Measurements from ENCODE around the gene YIPF6. TPM values are rescaled to one million over a fixed set of nuclear protein-coding genes. Genes with fewer than 3 reads are reported as not detected.
"Not testable (repeated sequence)": the region's sequence is repeated elsewhere in the genome, so short reads cannot be mapped to it uniquely, and the experiment has no call there.

YIPF6 gene
- total and polyA plus RNA-seq, 7 donors, result 12.9 to 43.3 (median 30.4) TPM

DNA sequence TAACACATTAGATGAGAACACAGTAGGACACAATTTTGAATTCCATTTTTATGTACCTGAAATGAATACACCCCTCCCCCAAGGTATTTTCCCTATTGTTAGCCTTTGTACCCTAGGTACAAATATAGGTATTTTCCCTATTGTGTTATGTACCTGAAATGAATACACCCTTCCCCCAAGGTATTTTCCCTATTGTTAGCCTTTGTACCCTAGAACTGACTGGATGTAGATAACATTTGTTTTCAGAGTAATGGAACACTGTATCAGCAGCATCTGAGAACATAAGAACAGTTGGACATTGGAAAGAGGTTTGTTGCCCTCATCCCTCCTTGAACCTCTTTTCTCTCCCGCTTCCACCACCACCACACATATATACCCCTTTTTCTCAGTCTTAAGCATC is 37.6 kb downstream of the YIPF6 start:
- intact Hi-C loops (cut with DNase I), result no loop called here
- Histone ChIP-seq H3K27ac (no peak overlapping the region), H3K27me3 (ENCODE audit: insufficient read depth in 3 of 3, low read length in 2 of 3) (peaks cover 0 to 5% (median 0%) of the 10 kb centered on the region in 3 donors), H3K36me3 (ENCODE audit: insufficient read depth in 1 of 2, low read depth in 1 of 2) (peaks cover 0 to 9% of the 10 kb centered on the region in 2 donors), H3K9me3 (no peaks in the 10 kb centered on the region), H3K4me3 (no peak overlapping the region), H3K4me1 (peaks cover 3% of the 10 kb centered on the region)
- WGBS, 3 donors, result 83 to 100% (median 92%) methylated on average over 1 of the region's 1 CpG
- no peak for ATAC-seq
- no peak for DNase-seq
- TF ChIP-seq, protein P1, sequence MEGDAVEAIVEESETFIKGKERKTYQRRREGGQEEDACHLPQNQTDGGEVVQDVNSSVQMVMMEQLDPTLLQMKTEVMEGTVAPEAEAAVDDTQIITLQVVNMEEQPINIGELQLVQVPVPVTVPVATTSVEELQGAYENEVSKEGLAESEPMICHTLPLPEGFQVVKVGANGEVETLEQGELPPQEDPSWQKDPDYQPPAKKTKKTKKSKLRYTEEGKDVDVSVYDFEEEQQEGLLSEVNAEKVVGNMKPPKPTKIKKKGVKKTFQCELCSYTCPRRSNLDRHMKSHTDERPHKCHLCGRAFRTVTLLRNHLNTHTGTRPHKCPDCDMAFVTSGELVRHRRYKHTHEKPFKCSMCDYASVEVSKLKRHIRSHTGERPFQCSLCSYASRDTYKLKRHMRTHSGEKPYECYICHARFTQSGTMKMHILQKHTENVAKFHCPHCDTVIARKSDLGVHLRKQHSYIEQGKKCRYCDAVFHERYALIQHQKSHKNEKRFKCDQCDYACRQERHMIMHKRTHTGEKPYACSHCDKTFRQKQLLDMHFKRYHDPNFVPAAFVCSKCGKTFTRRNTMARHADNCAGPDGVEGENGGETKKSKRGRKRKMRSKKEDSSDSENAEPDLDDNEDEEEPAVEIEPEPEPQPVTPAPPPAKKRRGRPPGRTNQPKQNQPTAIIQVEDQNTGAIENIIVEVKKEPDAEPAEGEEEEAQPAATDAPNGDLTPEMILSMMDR (IDR thresholded peaks at IDR 0.05), result no peak

DNA sequence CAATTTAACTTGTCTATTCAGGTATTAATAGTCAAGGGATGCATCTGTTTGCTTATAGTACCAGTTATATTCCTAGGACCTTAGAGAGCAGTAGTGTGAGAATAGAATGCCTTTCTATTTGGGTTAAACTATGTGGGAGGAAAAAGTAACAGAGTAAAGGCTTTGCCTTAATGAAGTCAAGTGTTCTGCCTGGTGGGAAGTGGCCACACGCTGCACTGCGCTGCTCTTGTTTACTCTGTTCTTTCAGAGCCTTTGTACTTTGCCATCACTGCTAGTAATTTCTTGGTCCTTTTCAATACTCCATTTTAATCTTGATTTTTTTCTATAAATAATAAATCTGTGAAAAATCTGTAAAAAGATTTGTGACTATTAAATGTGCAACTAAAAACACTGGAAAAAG is 38.0 kb downstream of the YIPF6 start:
- Histone ChIP-seq H3K4me1 (peaks cover 3% of the 10 kb centered on the region), H3K4me3 (no peak overlapping the region), H3K9me3 (no peaks in the 10 kb centered on the region), H3K36me3 (ENCODE audit: insufficient read depth in 1 of 2, low read depth in 1 of 2) (peaks cover 0 to 5% of the 10 kb centered on the region in 2 donors), H3K27ac (no peak overlapping the region), H3K27me3 (ENCODE audit: insufficient read depth in 3 of 3, low read length in 2 of 3) (peaks cover 0 to 5% (median 0%) of the 10 kb centered on the region in 3 donors)
- TF ChIP-seq, protein P1 (IDR thresholded peaks at IDR 0.05), result no peak
- WGBS, 3 donors, result 67 to 80% (median 80%) methylated on average over 2 of the region's 2 CpGs
- intact Hi-C loops (cut with DNase I), result no loop called here
- ATAC-seq (no peak), DNase-seq (no peak)

DNA sequence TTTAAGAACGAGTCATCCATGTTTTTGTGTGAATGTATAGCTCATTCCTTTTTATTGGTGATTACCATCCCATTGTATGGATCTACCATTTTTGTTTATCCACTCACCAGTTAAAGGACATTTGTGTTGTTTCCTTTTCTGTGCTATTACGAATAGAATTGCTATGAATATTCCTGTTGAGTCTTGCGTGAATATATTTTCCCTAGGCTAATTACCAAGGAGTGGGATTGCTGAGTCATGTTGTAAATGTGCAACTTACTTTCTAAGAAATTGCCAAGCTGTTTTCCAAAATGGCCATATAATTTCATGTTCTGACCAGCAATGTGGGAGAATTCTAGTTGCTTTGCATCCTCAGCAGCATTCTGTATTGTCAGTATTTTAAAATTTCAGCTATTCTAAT is 51.3 kb downstream of the YIPF6 start:
- no peak overlapping the region for H3K4me3 ChIP-seq
- H3K36me3 ChIP-seq (ENCODE audit: insufficient read depth in 1 of 2, low read depth in 1 of 2), result no peaks in the 10 kb centered on the region
- ATAC-seq, result no peak
- intact Hi-C loops (cut with DNase I), result no loop called here
- DNase-seq, result no peak
- WGBS, 3 donors, result 84 to 93% (median 91%) methylated on average over 3 of the region's 3 CpGs
- no peaks in the 10 kb centered on the region for H3K4me1 ChIP-seq
- H3K27me3 ChIP-seq (ENCODE audit: insufficient read depth in 3 of 3, low read length in 2 of 3), result peaks cover 0 to 3% (median 0%) of the 10 kb centered on the region in 3 donors
- no peaks in the 10 kb centered on the region for H3K9me3 ChIP-seq
- TF ChIP-seq, protein P1 (IDR thresholded peaks at IDR 0.05), result no peak
- no peak overlapping the region for H3K27ac ChIP-seq

DNA sequence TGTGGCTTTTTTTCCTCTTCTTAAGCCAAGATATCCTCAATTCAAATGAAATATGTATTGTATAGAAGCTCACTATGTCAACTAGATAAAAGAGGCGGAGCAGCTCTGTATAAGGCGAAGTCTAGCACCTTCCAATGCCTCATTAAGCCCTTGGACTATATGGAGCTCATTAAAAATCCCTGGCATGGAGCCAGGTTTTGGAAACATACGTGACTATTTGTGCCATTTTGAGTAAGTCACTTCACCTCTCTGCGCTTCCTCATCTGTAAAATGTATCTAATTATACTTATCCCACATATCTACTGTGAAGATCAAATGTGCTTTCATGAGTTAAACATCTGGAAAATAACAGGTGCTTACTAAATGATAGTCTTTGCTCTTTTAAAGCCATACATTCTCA is 57.2 kb downstream of the YIPF6 start:
- 67 to 77% (median 77%) methylated on average over 4 of the region's 4 CpGs for WGBS, 3 donors
- intact Hi-C loops (cut with DNase I), result no loop called here
- Histone ChIP-seq H3K27ac (no peak overlapping the region), H3K4me1 (no peaks in the 10 kb centered on the region), H3K4me3 (no peak overlapping the region), H3K27me3 (ENCODE audit: insufficient read depth in 3 of 3, low read length in 2 of 3) (peaks cover 0 to 3% (median 0%) of the 10 kb centered on the region in 3 donors), H3K36me3 (ENCODE audit: insufficient read depth in 1 of 2, low read depth in 1 of 2) (no peaks in the 10 kb centered on the region), H3K9me3 (no peaks in the 10 kb centered on the region)
- TF ChIP-seq, protein P1 (IDR thresholded peaks at IDR 0.05), result no peak
- DNase-seq (no peak), ATAC-seq (no peak)

DNA sequence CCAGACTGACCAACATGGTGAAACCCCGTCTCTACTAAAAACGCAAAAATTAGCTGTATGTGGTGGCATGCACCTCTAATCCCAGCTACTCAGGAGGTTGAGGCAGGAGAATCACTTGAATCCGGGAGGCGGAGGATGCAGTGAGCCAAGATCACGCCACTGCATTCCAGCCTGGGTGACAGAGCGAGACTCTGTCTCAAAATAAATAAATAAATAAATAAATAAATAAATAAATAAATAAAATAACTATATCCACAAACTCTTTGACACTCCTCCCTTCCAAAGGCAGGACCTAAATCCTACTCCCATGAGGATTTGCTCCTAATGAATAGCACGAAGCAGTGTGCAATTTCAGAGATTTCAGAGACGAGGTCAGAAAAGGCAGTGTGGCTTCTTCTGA is 58.3 kb downstream of the YIPF6 start:
- H3K9me3 ChIP-seq; DNase-seq; H3K4me3 ChIP-seq; H3K36me3 ChIP-seq (ENCODE audit: insufficient read depth in 1 of 2, low read depth in 1 of 2); intact Hi-C loops (cut with DNase I); ATAC-seq; H3K27ac ChIP-seq; H3K4me1 ChIP-seq; H3K27me3 ChIP-seq (ENCODE audit: insufficient read depth in 3 of 3, low read length in 2 of 3): not testable (repeated sequence)
- whole genome bisulfite sequencing, 3 donors, result 91 to 98% (median 98%) methylated on average over 8 of the region's 8 CpGs

DNA sequence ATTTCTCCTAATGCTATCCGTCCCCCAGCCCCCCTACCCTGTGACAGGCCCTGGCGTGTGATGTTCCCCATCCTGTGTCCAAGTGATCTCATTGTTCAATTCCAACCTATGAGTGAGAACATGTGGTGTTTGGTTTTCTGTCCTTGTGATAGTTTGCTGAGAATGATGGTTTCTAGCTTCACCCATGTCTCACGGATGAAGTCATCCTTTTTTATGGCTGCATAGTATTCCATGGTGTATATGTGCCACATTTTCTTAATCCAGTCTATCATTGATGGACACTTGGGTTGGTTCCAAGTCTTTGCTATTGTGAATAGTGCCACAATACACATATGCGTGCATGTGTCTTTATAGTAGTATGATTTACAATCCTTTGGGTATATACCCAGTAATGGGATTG is 61.1 kb downstream of the YIPF6 start:
- WGBS, 3 donors, result 76 to 98% (median 95%) methylated on average over 4 of the region's 4 CpGs
- intact Hi-C loops (cut with DNase I), result not testable (repeated sequence)

More for the DNA sequence above, 61.1 kb downstream of the YIPF6 start:
- not testable (repeated sequence) for H3K4me3 ChIP-seq; H3K27ac ChIP-seq; ATAC-seq; H3K27me3 ChIP-seq (ENCODE audit: insufficient read depth in 3 of 3, low read length in 2 of 3); DNase-seq; H3K9me3 ChIP-seq; H3K4me1 ChIP-seq; H3K36me3 ChIP-seq (ENCODE audit: insufficient read depth in 1 of 2, low read depth in 1 of 2)
